Measurements from ENCODE around the gene LRRC8D. TPM values are rescaled to one million over a fixed set of nuclear protein-coding genes. Genes with fewer than 3 reads are reported as not detected.

The LRRC8D gene
- polyA plus RNA-seq, 3 donors = 28.0 to 43.8 (median 42.9) TPM

- no peak overlapping the region for H3K9ac ChIP-seq (ENCODE audit: insufficient read depth, low read length, poor library complexity, severe bottlenecking)
- WGBS (ENCODE audit: insufficient coverage) = 100% methylated on average over 1 of the region's 4 CpGs
- peaks cover 98% of the 10 kb centered on the region for H4K20me1 ChIP-seq (ENCODE audit: insufficient read depth, low read length)
- peaks cover 8% of the 10 kb centered on the region for H3K4me1 Mint-ChIP-seq
- H3K4me3 ChIP-seq (replicated peaks in 1 of 3; ENCODE audit: low read depth in 2 of 3, low read length in 3 of 3) = no peak overlapping the region
- H2AFZ ChIP-seq (ENCODE audit: insufficient read depth, low read depth, low read length, poor library complexity, severe bottlenecking) = no peak overlapping the region
- peaks cover 67 to 76% of the 10 kb centered on the region in 2 donors for H3K36me3 Mint-ChIP-seq
- no peaks in the 10 kb centered on the region for H3K27me3 ChIP-seq (ENCODE audit: control insufficient read depth in 2 of 2, insufficient read depth in 2 of 2, low read length in 2 of 2)
- peaks cover 0 to 3% (median 0%) of the 10 kb centered on the region in 7 donors for H3K9me3 Mint-ChIP-seq
- peaks cover 63 to 95% of the 10 kb centered on the region in 2 donors for H3K36me3 ChIP-seq (replicated peaks in 1 of 2; ENCODE audit: control insufficient read depth in 1 of 2, insufficient read depth in 2 of 2, low read length in 2 of 2)
- H3K4me1 ChIP-seq (ENCODE audit: control insufficient read depth in 1 of 2, insufficient read depth in 2 of 2, low read length in 2 of 2) = no peaks in the 10 kb centered on the region
- TF ChIP-seq, protein P1, sequence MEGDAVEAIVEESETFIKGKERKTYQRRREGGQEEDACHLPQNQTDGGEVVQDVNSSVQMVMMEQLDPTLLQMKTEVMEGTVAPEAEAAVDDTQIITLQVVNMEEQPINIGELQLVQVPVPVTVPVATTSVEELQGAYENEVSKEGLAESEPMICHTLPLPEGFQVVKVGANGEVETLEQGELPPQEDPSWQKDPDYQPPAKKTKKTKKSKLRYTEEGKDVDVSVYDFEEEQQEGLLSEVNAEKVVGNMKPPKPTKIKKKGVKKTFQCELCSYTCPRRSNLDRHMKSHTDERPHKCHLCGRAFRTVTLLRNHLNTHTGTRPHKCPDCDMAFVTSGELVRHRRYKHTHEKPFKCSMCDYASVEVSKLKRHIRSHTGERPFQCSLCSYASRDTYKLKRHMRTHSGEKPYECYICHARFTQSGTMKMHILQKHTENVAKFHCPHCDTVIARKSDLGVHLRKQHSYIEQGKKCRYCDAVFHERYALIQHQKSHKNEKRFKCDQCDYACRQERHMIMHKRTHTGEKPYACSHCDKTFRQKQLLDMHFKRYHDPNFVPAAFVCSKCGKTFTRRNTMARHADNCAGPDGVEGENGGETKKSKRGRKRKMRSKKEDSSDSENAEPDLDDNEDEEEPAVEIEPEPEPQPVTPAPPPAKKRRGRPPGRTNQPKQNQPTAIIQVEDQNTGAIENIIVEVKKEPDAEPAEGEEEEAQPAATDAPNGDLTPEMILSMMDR (IDR thresholded peaks at IDR 0.05) = no peak
- DNase-seq = no peak
- peak overlapping the region in 1 of 7 donors; percentile 0 for H3K27ac Mint-ChIP-seq
- peaks cover 95% of the 10 kb centered on the region for H3K79me2 ChIP-seq (ENCODE audit: insufficient read depth, low read length)
- no peaks in the 10 kb centered on the region for H3K9me3 ChIP-seq (replicated peaks in 1 of 2; ENCODE audit: control insufficient read depth in 1 of 2, insufficient read depth in 1 of 2, low read length in 2 of 2)
- H3K27me3 Mint-ChIP-seq (ENCODE audit: low read depth in 3 of 3) = no peaks in the 10 kb centered on the region
- H3K4me2 ChIP-seq (replicated peaks; ENCODE audit: extremely low read depth, low read length, poor library complexity, severe bottlenecking) = no peak overlapping the region
- intact Hi-C loops (cut with micrococcal nuclease) = no loop called here
- peak overlapping the region in 1 of 2 donors; percentile 18 for H3K27ac ChIP-seq (ENCODE audit: low read depth in 1 of 2, low read length in 2 of 2)
- no peak overlapping the region for H3K4me3 Mint-ChIP-seq
Measured at GRCh38 chr1:89865498-89866382, 44.9 kb downstream of the LRRC8D start.

DNA sequence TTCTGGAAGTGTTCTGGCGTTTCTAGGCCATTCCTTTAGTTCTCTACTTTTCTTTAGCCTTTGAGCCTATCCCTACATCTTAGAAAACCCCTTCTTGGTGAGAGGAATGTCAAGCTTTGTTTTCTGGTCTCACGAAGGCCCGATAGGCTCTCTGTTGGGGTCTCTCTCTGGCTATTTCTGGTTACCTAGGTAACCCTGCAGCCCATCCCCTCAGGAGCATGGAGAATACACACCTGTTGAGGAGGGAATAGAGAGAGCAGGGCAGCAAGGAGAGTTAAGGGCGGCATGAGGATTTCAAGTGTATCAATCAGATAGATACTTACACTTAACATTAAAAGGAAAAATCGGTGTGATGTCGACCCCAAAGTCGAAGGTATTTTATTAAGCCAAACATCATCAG, 45.7 kb downstream of the LRRC8D start:
- Histone ChIP-seq H3K9me3 (replicated peaks in 1 of 2; ENCODE audit: control insufficient read depth in 1 of 2, insufficient read depth in 1 of 2, low read length in 2 of 2) (no peaks in the 10 kb centered on the region), H3K79me2 (ENCODE audit: insufficient read depth, low read length) (peaks cover 95% of the 10 kb centered on the region), H3K4me1 (ENCODE audit: control insufficient read depth in 1 of 2, insufficient read depth in 2 of 2, low read length in 2 of 2) (no peaks in the 10 kb centered on the region), H3K27ac (ENCODE audit: low read depth in 1 of 2, low read length in 2 of 2) (peak overlapping the region in 1 of 2 donors; percentile 18), H3K4me2 (replicated peaks; ENCODE audit: extremely low read depth, low read length, poor library complexity, severe bottlenecking) (no peak overlapping the region), H3K27me3 (ENCODE audit: control insufficient read depth in 2 of 2, insufficient read depth in 2 of 2, low read length in 2 of 2) (no peaks in the 10 kb centered on the region), H3K4me3 (replicated peaks in 1 of 3; ENCODE audit: low read depth in 2 of 3, low read length in 3 of 3) (no peak overlapping the region), H3K9ac (ENCODE audit: insufficient read depth, low read length, poor library complexity, severe bottlenecking) (no peak overlapping the region), H4K20me1 (ENCODE audit: insufficient read depth, low read length) (peaks cover 98% of the 10 kb centered on the region), H2AFZ (ENCODE audit: insufficient read depth, low read depth, low read length, poor library complexity, severe bottlenecking) (no peak overlapping the region), H3K36me3 (replicated peaks in 1 of 2; ENCODE audit: control insufficient read depth in 1 of 2, insufficient read depth in 2 of 2, low read length in 2 of 2) (peaks cover 66 to 95% of the 10 kb centered on the region in 2 donors)
- intact Hi-C loops (cut with micrococcal nuclease) = no loop called here
- Mint-ChIP-seq H3K36me3 (peaks cover 71 to 81% of the 10 kb centered on the region in 2 donors), H3K27ac (peak overlapping the region in 2 of 7 donors; percentile 17 to 28), H3K4me3 (no peak overlapping the region), H3K27me3 (ENCODE audit: low read depth in 3 of 3) (no peaks in the 10 kb centered on the region), H3K9me3 (peaks cover 0 to 3% (median 0%) of the 10 kb centered on the region in 7 donors), H3K4me1 (peaks cover 7% of the 10 kb centered on the region)
- no CpG with 5 or more reads among the region's 7 CpGs for WGBS (ENCODE audit: insufficient coverage)
- TF ChIP-seq, protein P1 (IDR thresholded peaks at IDR 0.05) = no peak
- DNase-seq = no peak
